BJ (cell line): Measurements from ENCODE around the gene CUEDC2. TPM values are rescaled to one million over a fixed set of nuclear protein-coding genes. Genes with fewer than 3 reads are reported as not detected.
A peak's percentile ranks its signal among the peaks of the same experiment; 100 is the strongest.
"Not testable (repeated sequence)": the region's sequence is repeated elsewhere in the genome, so short reads cannot be mapped to it uniquely, and the experiment has no call there.

Experiments used
- CTCF ChIA-PET: fragments of 350-600 bp; formaldehyde crosslinking; extraction: SDS; loops from one replicate; lab custom pipeline; 2021; ENCODE audit warnings: antibody characterized with exemption, inconsistent platforms; lab: Yijun Ruan, JAX
- POLR2A ChIA-PET: fragments of 300-600 bp; sonication (Branson Sonifier 250); formaldehyde crosslinking; extraction: SDS; loops from one replicate; lab custom pipeline; 2021; ENCODE audit warnings: antibody characterized with exemption; lab: Charles Lee
- DNase-seq: peaks from one replicate; pipeline ENCODE4 v3.0.0-alpha.2; 2011; ENCODE audit warnings: low read depth
- H3K27me3 ChIP-seq: 2 replicates; pipeline ENCODE4 v1.6.0; 2011; ENCODE audit warnings: low read length; ENCODE audit not compliant: control insufficient read depth, insufficient read depth
- H3K36me3 ChIP-seq: 2 replicates; pipeline ENCODE4 v1.5.1; 2011; ENCODE audit warnings: low read length; ENCODE audit not compliant: control insufficient read depth, insufficient read depth
- H3K4me3 ChIP-seq: 2 replicates; pipeline ENCODE4 v1.5.1; 2011; ENCODE audit warnings: low read depth, mild to moderate bottlenecking, control low read depth, low read length
- polyA plus RNA-seq: library from polyadenylated mRNA; depleted of rRNA; stranded (reverse); fragments of >200 nt; gene quantifications from 2 replicates; pipeline ENCODE4 v1.2.3, GENCODE V29; 2011
- TF ChIP-seq, protein P1 (sequence below): IDR thresholded peaks from 2 replicates; pipeline ENCODE4 v1.5.1; 2011; ENCODE audit warnings: low read depth, mild to moderate bottlenecking, control low read depth, inconsistent platforms, low read length, moderate library complexity; ENCODE audit not compliant: insufficient read depth

CUEDC2 gene
- polyA plus RNA-seq, 1 experiment: 74.4 TPM

DNA sequence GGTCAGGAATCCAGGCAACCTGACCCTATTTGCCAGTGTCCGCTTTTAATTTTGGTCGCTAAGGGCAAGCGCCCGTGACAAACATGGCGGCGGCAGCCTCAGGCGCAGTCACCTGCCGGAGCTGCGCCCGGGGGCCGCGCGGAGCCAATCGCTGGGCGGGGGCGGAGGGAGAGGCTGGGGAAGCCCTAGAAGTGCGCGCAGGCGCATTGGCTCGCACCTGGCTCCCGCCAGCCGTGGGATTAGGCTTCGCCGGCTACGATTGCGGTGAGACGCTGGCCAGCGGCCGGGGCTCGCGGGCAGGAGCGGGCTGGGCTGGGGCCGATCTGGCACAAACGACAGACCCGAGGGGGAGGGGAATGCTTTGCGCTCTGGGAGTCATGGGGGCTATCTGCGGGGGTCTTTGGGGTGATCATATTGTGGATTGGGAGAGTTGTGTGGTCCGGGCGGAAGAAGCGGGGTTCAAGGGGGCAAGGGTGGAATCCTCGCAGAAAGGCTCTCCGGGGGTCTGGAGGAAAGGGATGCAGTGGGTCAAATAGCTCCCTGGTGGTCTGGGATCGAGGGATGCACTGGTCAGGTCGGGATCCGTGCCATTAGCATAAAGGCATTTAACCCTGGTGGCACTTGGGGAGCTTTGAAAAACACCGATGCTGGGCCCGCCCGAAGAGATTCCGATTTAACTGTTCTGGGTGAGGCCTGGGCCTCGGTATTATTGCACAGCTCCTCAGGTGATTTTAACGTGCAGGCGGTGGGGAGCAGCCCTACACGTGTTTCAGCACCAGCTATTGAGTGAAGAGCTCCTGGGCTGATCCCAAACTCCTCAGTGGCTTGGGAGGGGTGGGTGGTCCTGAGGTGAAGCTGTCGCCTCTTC is 29.0 kb upstream of the CUEDC2 start:
- CTCF ChIA-PET: interaction anchor here (1.0 to 5.7 kb wide), 6 partner anchors 9 to 122 kb away, joined by 3 to 33 read pairs (median 4); partner anchors contain the start of gene C10orf95

DNA sequence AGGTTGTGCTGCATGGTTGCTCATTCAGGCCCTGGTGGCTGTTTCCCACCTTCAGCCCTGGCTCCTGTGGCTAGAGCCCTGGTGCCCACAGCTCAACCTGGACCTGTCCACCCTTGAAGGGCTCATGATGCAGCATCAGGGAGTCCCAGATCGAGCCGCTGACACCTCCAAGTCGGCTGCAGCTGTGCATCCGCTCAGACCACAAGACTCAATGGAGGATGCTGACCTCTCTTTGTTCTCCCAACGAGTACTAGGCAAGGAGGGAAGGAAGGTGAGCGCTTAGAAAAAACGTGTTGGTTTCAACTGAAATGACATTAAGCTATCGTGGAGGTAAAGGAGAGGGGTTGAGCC is 28.4 kb upstream of the CUEDC2 start:
- no peak for DNase-seq
- Histone ChIP-seq H3K27me3 (no peaks in the 10 kb centered on the region; the same call in 1 of the 2 replicates), H3K4me3 (peak overlapping the region; percentile 55), H3K36me3 (no peaks in the 10 kb centered on the region)
- ChIA-PET POLR2A (no interaction called here), CTCF (interaction anchor here (1.2 to 5.7 kb wide), 3 partner anchors 9 to 18 kb away, joined by 3 to 33 read pairs (median 7); partner anchors contain the start of gene C10orf95)
- TF ChIP-seq, protein P1, sequence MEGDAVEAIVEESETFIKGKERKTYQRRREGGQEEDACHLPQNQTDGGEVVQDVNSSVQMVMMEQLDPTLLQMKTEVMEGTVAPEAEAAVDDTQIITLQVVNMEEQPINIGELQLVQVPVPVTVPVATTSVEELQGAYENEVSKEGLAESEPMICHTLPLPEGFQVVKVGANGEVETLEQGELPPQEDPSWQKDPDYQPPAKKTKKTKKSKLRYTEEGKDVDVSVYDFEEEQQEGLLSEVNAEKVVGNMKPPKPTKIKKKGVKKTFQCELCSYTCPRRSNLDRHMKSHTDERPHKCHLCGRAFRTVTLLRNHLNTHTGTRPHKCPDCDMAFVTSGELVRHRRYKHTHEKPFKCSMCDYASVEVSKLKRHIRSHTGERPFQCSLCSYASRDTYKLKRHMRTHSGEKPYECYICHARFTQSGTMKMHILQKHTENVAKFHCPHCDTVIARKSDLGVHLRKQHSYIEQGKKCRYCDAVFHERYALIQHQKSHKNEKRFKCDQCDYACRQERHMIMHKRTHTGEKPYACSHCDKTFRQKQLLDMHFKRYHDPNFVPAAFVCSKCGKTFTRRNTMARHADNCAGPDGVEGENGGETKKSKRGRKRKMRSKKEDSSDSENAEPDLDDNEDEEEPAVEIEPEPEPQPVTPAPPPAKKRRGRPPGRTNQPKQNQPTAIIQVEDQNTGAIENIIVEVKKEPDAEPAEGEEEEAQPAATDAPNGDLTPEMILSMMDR: no peak

More for the DNA sequence above, 29.0 kb upstream of the CUEDC2 start:
- Histone ChIP-seq H3K4me3 (peak overlapping the region; percentile 55), H3K36me3 (no peaks in the 10 kb centered on the region), H3K27me3 (no peaks in the 10 kb centered on the region; the same call in 1 of the 2 replicates)
- POLR2A ChIA-PET: no interaction called here
- no peak for DNase-seq
- TF ChIP-seq, protein P1: no peak

DNA sequence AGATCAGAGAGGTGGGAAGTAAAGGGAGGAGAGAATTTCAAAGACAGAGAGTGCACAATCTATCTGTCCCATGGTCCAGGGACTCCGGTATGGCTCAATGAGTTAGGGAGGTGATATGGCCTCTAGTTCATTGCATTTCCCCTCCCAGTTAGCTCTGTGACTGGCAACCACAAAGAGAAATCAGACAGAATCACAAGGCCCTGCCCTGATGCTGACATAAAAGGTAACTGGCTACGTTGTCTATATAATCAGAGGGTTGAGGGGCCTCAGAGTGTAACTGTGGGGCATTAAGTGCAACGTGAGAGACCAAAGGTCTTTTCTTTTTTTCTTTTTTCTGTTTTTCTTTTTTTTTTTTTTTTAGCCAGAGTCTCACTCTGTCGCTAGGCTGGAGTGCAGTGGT is 26.3 kb upstream of the CUEDC2 start:
- ChIA-PET CTCF (interaction anchor here (5.7 kb wide), 1 partner anchor 20 kb away, joined by 33 read pairs; no protein-coding TSS in a partner anchor), POLR2A (no interaction called here)
- no peak for DNase-seq
- H3K27me3 ChIP-seq: no peaks in the 10 kb centered on the region; the same call in 1 of the 2 replicates
- H3K4me3 ChIP-seq: no peak overlapping the region
- TF ChIP-seq, protein P1: no peak
- no peaks in the 10 kb centered on the region for H3K36me3 ChIP-seq

DNA sequence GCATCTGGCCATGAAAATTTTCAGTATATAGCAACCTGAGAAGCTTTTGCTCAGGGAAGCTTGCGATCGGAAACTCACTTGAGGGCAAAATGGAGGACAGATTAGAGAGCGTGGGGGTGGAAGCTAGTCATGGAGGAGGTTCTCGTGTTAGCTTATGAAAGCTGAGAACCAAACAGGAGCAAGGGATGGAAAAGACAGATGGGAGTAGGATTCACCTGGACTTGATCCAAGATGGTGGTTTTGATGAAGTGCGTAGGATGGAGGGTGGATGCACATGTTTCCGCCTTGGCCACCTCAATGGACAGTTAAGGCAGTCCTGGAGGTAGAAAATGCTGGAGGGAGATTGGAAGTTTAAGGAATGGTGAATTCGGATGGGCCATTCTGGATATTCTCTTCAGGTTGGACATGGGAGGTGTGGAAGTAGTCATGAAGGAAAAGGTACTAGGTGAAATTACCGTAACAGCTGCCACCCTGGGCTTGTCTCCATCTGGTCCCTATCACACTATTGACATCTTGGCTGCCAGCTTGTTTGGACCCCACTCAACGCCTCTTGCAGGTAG is 25.3 kb upstream of the CUEDC2 start:
- Histone ChIP-seq H3K36me3 (no peaks in the 10 kb centered on the region), H3K27me3 (no peaks in the 10 kb centered on the region), H3K4me3 (no peak overlapping the region)
- no peak for DNase-seq
- POLR2A ChIA-PET: no interaction called here
- CTCF ChIA-PET: interaction anchor here (0.6 kb wide), 1 partner anchor 21 kb away, joined by 3 read pairs; no protein-coding TSS in a partner anchor
- TF ChIP-seq, protein P1: no peak

DNA sequence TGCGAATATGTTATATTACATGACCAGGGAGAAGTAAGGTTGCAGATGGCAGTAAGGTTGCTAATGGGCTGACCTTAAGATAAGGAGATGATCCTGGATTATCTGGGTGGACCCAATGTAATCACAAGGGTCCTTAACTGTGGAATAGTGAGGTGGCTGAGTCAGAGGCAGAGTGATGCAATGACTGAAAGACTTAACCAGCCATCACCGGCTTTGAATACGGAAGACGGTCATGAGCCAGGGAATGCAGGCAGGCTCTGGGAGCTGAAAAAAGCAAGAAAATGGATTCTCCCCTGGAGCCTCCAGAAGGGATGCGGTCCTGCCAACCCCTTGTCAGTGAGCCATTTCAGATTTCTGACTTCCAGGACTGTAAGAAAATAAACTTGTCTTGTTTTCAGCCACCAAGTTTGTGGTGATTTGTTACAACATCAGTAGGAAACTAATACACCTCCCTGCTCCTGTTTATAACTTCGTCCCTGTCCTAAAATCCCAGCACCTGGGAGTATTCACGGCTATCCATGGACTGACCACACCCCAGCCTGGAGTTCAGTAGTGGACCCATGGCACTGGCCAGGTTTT is 23.6 kb upstream of the CUEDC2 start:
- H3K27me3 ChIP-seq: no peaks in the 10 kb centered on the region
- TF ChIP-seq, protein P1: no peak
- H3K4me3 ChIP-seq: no peak overlapping the region
- no peak for DNase-seq
- ChIA-PET POLR2A (no interaction called here), CTCF (interaction anchor here (1.0 kb wide), 1 partner anchor 68 kb away, joined by 3 read pairs; no protein-coding TSS in a partner anchor)
- H3K36me3 ChIP-seq: no peaks in the 10 kb centered on the region

DNA sequence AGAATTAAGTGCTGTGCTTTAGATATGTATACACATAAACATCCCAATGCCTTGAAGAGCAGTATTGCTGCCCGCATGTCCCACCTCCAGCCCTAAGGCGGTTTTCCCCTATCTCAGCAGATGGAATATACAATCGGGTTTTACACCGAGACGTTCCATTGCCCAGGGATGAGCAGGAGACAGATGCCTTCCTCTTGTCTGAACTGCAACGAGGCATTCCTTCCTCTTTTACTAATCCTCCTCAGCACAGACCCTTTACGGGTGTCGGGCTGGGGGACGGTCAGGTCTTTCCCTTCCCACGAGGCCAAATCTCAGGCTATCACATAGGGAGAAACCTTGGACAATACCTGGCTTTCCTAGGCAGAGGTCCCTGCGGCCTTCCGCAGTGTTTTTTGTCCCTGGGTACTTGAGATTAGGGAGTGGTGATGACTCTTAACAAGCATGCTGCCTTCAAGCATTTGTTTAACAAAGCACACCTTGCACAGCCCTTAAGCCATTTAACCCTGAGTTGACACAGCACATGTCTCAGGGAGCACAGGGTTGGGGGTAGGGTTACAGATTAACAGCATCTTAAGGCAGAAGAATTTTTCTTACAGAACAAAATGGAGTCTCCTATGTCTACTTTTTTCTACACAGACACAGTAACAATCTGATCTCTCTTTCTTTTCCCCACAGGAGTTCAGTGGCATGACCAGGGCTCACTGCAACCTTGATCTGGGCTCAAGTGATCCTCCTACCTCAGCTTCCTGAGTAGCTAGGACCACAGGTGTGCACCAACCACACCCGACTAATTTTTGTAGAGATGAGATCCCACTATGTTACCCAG is 22.5 kb upstream of the CUEDC2 start:
- POLR2A ChIA-PET, DNase-seq, CTCF ChIA-PET, H3K4me3 ChIP-seq, H3K27me3 ChIP-seq, H3K36me3 ChIP-seq: not testable (repeated sequence)
